GM18498 (cell line): Measurements from ENCODE around the gene ARSJ.
"Not testable (repeated sequence)": the region's sequence is repeated elsewhere in the genome, so short reads cannot be mapped to it uniquely, and the experiment has no call there.

Experiments
- ATAC-seq: cut with Tn5 transposase; IDR thresholded peaks from one replicate; pipeline ENCODE4 v1.9.1; 2021; ENCODE audit warnings: mild to moderate bottlenecking, moderate library complexity; ENCODE audit not compliant: unreplicated experiment

Gene ARSJ

DNA sequence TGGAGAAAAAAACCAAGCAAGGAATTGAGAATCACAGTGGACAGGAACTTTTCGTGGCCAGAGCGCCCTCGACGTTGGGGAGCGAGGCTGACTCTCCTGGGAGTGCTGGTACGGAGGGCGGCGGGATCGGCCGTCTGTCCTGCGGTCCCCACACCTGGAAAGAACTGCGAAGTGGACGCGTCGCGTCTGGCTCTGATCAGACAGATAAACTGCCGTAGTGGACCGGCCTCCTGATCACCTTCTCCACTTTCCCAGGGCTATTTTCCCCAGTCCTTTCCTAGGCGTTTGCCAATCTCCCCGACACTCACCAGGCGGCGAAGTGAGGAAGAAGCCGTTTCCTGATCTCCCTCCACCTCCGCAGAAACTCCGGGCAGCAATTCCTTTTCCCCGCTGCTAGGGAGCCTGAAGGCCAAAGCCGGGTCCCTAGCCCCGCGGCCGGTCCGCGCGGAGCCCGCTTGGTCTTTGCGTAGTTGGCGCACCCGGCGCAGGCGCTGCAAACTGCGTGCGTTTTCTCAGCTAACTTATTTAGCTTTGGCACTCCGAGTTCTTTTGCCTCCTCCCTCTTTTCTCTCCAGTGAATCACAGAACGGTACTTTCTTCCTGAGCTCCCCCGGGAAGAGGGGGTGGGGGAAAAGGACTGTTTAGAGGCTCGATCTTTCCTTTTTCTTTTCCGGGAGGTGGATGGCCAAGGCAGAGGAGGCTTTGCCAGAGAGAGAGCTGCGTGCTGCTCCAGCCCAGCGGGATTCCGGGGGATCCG lies at the start of gene ARSJ:
TSS of gene ARSJ (minus strand) at position 500 of the 757 bp plus-strand sequence. CDS start 813 bp downstream, outside the sequence.
- ATAC-seq = peak; percentile 58

DNA sequence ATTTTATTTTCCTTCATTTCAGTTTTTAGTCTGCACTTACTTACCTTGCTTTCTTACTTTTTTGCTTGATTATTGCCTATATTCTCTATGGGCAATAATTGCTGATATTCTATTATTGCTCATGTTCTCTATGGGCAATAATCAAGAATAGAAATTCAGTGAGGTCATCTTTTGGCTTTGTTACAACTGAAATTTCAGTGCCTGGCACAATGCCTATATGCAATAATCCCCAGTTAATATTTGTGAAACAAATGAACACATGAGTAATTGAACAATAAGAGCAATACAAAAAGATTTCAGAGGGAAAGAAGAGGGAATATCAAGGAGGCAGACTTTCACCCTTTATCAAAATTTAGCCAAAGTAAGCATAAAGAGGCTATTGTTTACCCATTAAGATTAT lies 48.6 kb upstream of the ARSJ start:
- ATAC-seq = no peak

- ATAC-seq = no peak
These were observed 48.1 kb upstream of the ARSJ start for GRCh38 chr4:114027596-114027995.

- ATAC-seq = no peak
These were observed 47.0 kb upstream of the ARSJ start for GRCh38 chr4:114026447-114026846.

DNA sequence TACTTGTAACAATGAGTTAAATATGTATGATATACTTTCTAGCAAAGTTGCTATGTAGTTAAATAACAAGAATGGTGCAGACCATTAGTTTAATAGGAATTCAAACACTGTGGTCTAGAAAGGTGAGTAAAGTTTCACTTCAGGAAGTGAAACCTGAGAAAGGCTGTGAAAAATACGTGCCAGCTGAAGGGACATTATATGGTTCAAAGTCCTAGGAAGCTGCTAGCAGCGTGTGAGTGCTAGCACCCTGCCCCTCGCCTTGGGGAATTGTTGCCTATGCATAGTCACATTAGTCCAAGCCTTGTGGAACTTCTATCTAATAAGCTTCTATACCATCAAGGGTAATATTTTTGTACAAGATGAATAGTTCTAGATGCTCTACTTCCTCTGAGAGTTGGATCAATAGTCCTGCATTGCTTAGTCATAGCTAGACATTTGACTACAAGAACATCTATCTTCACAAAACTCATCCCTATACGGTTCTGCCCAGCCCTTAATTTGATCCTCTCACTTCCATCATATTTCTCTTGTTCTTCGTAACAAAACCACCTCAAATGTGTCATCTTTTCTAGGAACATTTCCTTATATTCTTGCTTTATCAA lies 45.8 kb upstream of the ARSJ start:
- peak; percentile 88 for ATAC-seq

GRCh38 chr4:114021451-114021850 lies 42.0 kb upstream of the ARSJ start:
- ATAC-seq = no peak

DNA sequence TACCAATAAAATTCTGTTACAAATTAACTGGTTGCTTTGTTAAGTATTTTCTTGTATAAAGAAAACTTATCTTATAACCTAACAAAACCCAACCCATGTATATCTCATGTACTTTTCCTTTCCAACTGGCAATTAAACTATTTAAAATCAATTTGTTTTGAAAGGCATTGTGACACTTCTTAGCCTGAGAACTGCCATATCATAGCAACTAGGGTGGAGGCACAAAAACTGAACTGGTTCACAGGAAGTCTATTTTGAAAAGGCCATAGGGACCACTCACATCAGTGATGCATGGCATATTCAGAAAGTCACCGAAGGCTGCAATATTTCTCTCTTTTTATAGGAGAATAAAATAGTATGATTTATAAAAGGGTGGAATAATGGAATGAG lies 40.5 kb upstream of the ARSJ start:
- ATAC-seq = no peak

DNA sequence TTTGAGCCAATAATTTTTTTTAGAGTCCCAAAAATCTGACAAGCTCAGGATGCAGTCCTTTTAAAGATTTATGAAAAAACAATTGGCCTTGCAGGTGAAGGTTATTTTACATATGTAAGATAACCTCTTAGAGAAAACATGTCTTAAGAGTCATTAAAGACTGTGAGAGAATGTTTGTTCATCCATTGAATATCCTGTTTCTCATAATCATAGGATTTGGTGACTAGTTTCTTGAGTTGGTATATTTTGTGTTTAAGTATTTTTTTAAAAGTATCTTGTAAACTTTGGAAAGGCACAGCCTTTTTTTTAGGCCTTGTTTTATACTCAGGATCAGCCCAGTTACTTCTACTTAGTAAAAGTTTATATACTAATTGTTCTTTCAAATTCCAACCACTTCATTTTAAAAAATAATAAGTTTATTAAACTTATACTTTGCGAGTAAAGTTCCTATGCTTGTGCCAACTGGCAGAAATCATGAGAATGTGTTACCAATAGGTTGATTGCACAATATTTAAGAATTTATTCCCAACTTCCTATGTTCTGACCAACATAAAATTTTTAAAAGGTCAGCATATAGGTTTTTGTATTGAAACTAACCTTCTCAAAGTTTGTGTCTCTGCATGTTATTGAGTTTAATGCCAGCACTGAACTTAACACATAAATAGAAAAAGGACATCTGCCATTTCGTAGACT lies 40.0 kb upstream of the ARSJ start:
- ATAC-seq = no peak

GRCh38 chr4:114017120-114017917 lies 37.9 kb upstream of the ARSJ start:
- ATAC-seq = no peak

- no peak for ATAC-seq
These were observed 36.0 kb upstream of the ARSJ start for GRCh38 chr4:114015444-114015899.

- not testable (repeated sequence) for ATAC-seq
These were observed 33.8 kb upstream of the ARSJ start for GRCh38 chr4:114013201-114013600.

GRCh38 chr4:114012749-114013148 lies 33.3 kb upstream of the ARSJ start:
- no peak for ATAC-seq

GRCh38 chr4:114005569-114006442 lies 26.4 kb upstream of the ARSJ start:
- no peak for ATAC-seq

DNA sequence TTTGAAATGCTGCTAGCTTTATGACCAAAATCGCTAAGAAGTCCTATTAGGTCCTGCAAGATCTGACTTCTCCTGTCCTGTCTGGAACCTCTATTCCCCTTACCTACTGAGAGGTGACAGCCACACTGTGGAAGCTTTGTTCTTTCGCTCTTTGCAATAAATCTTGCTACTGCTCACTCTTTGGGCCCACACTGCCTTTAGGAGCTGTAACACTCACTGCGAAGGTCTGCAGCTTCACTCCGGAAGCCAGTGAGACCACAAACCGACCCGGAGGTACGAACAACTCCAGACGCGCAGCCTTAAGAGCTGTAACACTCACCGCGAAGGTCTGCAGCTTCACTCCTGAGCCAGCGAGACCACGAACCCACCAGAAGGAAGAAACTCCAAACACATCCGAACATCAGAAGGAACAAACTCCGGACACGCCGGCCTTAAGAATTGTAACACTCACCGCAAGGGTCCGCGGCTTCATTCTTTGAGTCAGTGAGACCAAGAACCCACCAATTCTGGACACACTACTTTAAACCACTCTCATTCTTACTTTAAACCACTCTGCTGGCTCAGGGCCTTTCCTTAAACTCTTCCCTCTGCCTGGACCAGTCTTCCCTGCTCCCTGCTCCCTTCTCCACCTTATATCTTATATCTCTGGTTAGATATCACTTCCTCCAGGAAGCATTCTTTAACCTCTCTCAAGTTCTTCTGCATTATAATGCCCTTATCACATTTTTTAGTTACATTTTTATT lies 25.2 kb upstream of the ARSJ start:
- not testable (repeated sequence) for ATAC-seq

- no peak for ATAC-seq
These were observed 19.1 kb upstream of the ARSJ start for GRCh38 chr4:113998531-113998930.

DNA sequence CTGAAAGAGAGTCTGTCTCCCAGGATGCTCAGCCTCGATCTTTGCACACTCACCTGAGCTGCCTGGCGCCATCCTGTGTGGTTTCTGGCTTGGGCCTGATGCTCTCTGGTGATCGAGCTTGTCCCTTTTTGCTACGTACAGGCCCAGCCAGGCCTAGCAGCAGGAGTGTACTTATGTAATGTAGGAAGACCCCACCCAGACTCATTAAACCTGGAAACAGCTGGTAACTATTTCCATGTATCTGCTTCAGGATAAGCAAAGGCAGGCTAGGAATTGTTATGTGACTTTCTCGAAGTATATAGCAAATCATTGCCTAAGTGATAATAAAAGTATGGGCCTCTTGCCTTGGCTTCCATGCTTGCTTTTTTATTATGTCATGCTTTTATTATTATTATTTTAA lies 18.6 kb upstream of the ARSJ start:
- ATAC-seq = no peak

GRCh38 chr4:113997206-113997605 lies 17.8 kb upstream of the ARSJ start:
- ATAC-seq = no peak

DNA sequence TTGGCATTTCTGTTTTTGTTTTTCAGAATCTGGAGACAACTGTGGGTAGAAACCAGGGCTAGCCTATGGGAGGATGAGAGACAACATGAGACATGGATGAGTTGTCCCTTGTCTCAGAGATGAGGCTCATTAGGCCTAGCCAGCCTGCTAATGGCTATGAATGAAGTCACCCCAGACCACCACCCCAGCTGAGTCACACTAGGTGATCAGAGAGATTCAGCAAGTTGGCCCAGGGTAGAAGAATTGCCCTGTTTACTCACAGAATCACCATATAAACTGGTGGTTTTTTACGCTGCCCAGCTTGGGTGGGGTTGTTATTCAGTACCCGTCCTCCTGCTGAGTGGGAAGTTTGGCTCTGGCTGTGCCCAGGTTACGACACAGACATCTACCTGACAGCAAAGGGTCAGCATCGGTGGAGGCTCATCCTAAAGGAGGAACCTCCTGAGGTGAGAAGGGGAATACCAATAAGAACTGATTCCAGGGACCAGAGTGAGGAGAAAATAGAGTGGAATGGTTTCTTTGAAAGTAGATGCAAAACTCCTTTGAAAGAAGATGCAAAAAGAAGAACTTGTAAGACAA lies 17.2 kb upstream of the ARSJ start:
- ATAC-seq = no peak

GRCh38 chr4:113993887-113994286 lies 14.4 kb upstream of the ARSJ start:
- ATAC-seq = no peak
